KMS-11 (cell line): ENCODE data around the gene AGAP3.

Source experiments
- H2AFZ ChIP-seq: fragments of 200-600 bp; sonication (generic); 2 replicates; pipeline ENCODE4 v1.6.1; 2016; ENCODE audit warnings: antibody characterized with exemption, mixed run types, low read depth
- H3K27ac ChIP-seq: fragments of 200-600 bp; sonication (generic); 2 replicates; pipeline ENCODE4 v1.6.1; 2016; ENCODE audit warnings: mild to moderate bottlenecking, mixed run types
- H3K27me3 ChIP-seq: fragments of 200-600 bp; sonication (generic); 2 replicates; pipeline ENCODE4 v1.6.1; 2017; ENCODE audit warnings: mild to moderate bottlenecking, low read depth, mixed run types, moderate library complexity; ENCODE audit not compliant: insufficient read depth
- H3K36me3 ChIP-seq: fragments of 200-600 bp; sonication (generic); 2 replicates; pipeline ENCODE4 v1.6.1; 2017; ENCODE audit warnings: mild to moderate bottlenecking, mixed run types; ENCODE audit not compliant: insufficient read depth
- H3K4me1 ChIP-seq: fragments of 200-600 bp; sonication (generic); 2 replicates; pipeline ENCODE4 v1.6.1; 2016; ENCODE audit warnings: mild to moderate bottlenecking, low read depth, mixed run types; ENCODE audit not compliant: poor library complexity, severe bottlenecking
- H3K4me2 ChIP-seq: fragments of 200-600 bp; sonication (generic); 2 replicates; pipeline ENCODE4 v1.7.0; 2016; ENCODE audit warnings: mild to moderate bottlenecking, mixed run types
- H3K4me3 ChIP-seq: fragments of 200-600 bp; sonication (generic); IDR thresholded peaks from 2 replicates; pipeline ENCODE4 v1.6.1; 2017; ENCODE audit warnings: low read depth, low read length, mixed read lengths; ENCODE audit not compliant: insufficient read depth
- H3K79me2 ChIP-seq: fragments of 200-600 bp; sonication (generic); 2 replicates; pipeline ENCODE4 v1.6.1; 2016; ENCODE audit warnings: low read depth, mixed run types; ENCODE audit not compliant: insufficient read depth
- H3K9ac ChIP-seq: fragments of 200-600 bp; sonication (generic); 2 replicates; pipeline ENCODE4 v1.6.1; 2016; ENCODE audit warnings: mild to moderate bottlenecking, mixed run types
- H4K20me1 ChIP-seq: fragments of 200-600 bp; sonication (generic); 2 replicates; pipeline ENCODE4 v1.6.1; 2016; ENCODE audit warnings: mild to moderate bottlenecking, mixed run types; ENCODE audit not compliant: insufficient read depth
- TF ChIP-seq, protein P1 (sequence below): fragments of 200-600 bp; sonication (generic); conservative IDR thresholded peaks from 2 replicates; pipeline ENCODE4 v1.6.1; 2017; ENCODE audit warnings: low read depth, mild to moderate bottlenecking, antibody characterized with exemption, low read length, moderate library complexity, mixed read lengths

Gene AGAP3

DNA sequence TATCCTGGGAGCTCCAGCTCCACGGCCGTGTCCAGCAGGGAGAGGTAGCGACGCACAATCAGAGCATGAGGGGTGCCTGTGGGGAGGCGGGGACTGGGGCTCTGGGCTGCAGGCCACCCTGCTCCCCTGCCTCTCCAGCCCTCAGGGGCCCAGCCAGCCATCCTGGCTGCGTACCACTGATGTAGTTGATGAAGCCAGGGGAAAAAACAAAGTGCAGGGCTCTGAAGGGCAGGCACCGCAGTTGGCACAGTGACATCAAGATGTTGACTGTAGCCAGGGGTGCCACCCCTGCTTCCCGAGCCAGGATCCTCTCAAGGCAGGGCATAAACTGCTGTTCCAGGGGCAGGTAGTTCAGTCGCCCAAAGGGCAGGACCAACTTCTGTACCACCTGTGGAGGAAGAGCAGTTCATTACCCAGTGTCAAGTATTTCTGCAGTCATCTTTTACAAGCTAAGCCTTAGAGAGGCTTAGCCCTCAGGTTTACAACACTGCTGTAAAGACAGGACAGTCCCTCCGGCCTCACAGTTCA lies 8.5 kb upstream of the AGAP3 start:
- peaks cover 26% of the 10 kb centered on the region for H3K79me2 ChIP-seq
- TF ChIP-seq, protein P1, sequence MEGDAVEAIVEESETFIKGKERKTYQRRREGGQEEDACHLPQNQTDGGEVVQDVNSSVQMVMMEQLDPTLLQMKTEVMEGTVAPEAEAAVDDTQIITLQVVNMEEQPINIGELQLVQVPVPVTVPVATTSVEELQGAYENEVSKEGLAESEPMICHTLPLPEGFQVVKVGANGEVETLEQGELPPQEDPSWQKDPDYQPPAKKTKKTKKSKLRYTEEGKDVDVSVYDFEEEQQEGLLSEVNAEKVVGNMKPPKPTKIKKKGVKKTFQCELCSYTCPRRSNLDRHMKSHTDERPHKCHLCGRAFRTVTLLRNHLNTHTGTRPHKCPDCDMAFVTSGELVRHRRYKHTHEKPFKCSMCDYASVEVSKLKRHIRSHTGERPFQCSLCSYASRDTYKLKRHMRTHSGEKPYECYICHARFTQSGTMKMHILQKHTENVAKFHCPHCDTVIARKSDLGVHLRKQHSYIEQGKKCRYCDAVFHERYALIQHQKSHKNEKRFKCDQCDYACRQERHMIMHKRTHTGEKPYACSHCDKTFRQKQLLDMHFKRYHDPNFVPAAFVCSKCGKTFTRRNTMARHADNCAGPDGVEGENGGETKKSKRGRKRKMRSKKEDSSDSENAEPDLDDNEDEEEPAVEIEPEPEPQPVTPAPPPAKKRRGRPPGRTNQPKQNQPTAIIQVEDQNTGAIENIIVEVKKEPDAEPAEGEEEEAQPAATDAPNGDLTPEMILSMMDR: no peak
- H3K4me3 ChIP-seq: no peak overlapping the region
- no peaks in the 10 kb centered on the region for H3K27me3 ChIP-seq
- H3K9ac ChIP-seq: no peak overlapping the region
- no peak overlapping the region for H3K4me2 ChIP-seq
- H4K20me1 ChIP-seq: no peaks in the 10 kb centered on the region
- H3K4me1 ChIP-seq: peaks cover 26% of the 10 kb centered on the region
- H3K27ac ChIP-seq: peak overlapping the region; percentile 28; the same call in 1 of the 2 replicates
- no peak overlapping the region for H2AFZ ChIP-seq
- no peaks in the 10 kb centered on the region for H3K36me3 ChIP-seq

DNA sequence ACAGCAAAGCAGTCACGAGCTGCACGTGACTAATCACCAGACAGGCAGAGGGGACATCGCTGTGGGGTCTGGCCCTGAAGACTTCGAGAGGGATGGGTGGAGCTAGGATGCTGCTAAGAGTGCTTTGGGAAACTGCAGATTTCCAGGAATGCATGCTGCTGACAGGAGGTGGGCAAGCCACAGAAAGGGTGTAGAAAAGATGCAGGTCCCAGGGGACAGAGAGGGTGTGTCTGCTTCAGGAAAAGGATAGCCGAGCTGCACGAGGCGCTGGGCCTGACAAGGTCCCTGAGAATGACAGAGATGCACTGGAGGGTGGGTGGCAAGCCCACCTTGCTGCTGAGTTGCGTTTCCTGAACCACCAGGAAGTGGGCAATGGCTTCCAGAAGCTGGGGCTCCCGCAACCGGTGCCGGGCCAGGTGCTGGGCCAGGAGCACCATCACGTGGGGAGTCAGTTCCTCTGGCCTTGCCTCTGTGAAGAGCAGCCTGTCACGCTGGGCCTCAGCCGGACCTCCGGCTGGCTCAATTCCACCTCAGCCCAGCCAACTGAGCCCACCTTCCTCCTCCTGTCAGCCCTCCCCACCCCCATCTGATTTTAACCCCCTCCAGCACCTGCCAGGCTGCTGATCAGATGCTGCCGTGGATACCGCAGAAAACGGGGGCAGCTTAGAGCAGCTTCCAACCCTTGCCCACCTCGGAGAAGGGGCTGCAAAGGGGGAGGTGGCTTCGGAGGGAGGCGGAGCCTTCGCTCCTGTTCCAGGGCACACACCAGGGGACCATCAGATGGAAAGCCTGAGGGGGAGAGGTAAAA lies 7.8 kb upstream of the AGAP3 start:
- Histone ChIP-seq H3K4me2 (no peak overlapping the region; the same call in 1 of the 2 replicates), H3K9ac (no peak overlapping the region), H3K4me3 (no peak overlapping the region), H4K20me1 (no peaks in the 10 kb centered on the region), H3K79me2 (peaks cover 28% of the 10 kb centered on the region), H3K36me3 (no peaks in the 10 kb centered on the region), H3K4me1 (peaks cover 26% of the 10 kb centered on the region), H2AFZ (no peak overlapping the region), H3K27me3 (no peaks in the 10 kb centered on the region), H3K27ac (peak overlapping the region; percentile 28; the same call in 1 of the 2 replicates)
- TF ChIP-seq, protein P1: no peak

DNA sequence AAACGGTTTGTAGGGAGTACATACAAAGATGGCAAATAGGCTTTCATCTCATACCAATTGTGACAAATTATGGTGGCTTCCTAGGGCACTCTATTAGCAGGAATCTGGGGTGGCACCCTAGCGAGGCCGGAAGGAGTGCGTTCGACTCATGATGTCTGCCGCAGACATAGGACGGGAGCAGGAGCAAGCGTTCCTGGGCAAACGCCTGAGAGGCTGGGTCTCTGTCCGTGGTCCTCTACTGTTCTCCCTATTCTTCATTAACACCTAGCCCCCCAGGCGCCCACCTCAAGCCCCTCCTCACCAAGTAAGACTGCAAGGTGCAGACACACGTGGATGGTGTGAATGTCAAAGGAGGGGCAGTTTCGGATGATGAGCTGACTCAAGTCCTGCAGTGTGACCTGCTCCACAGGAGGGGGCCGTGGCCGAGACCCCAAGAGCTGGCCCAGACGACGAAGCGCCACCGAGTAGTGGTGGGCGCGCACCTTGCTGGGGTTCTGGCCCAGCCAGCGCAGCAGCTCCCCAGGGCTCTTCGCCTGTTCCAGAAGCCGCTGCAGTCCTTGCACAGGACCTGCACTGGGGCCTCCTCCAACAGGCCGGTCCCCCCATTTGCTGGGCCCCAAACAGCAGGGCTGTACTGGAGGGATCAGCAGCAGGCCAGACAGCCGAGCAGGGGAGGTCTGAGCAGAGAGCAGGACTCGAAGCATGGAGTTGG lies 6.9 kb upstream of the AGAP3 start:
- peaks cover 28% of the 10 kb centered on the region for H3K79me2 ChIP-seq

DNA sequence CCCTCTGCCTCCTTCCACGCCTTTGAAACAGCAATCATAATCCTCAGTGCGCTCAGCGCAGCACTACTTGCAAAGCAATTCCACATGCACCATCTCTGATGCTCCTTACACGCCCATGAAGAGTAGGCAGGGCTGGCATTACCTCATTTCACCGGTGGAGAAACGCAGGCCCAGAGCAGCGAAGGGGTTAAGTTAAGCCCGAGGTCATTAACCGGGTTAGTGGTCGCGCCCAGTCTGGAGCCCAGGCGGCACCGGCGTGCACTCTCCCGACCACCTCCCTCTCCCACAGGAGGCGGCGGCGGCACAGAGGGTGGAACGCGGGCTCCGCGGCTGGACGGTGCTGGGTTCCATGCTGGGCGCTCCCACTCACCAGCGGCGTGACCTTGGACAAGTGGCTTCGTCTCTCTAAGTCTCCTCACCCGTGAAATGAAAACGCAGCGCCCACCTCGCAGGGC lies 6.2 kb upstream of the AGAP3 start:
- Histone ChIP-seq H4K20me1 (no peaks in the 10 kb centered on the region), H3K4me2 (peak overlapping the region; percentile 59), H3K4me3 (peak overlapping the region; percentile 63), H3K9ac (peak overlapping the region; percentile 91), H3K27ac (peak overlapping the region; percentile 74), H3K79me2 (peaks cover 28% of the 10 kb centered on the region), H3K4me1 (peaks cover 35% of the 10 kb centered on the region), H3K36me3 (no peaks in the 10 kb centered on the region), H3K27me3 (no peaks in the 10 kb centered on the region), H2AFZ (peak overlapping the region; percentile 65)
- TF ChIP-seq, protein P1: no peak

More for the DNA sequence above, 6.9 kb upstream of the AGAP3 start:
- H3K36me3 ChIP-seq: no peaks in the 10 kb centered on the region
- H3K4me2 ChIP-seq: peak overlapping the region; percentile 59
- TF ChIP-seq, protein P1: no peak
- peak overlapping the region; percentile 74; the same call in 1 of the 2 replicates for H3K27ac ChIP-seq
- H3K27me3 ChIP-seq: no peaks in the 10 kb centered on the region
- H4K20me1 ChIP-seq: no peaks in the 10 kb centered on the region
- H3K9ac ChIP-seq: peak overlapping the region; percentile 91
- H2AFZ ChIP-seq: no peak overlapping the region
- H3K4me3 ChIP-seq: peak overlapping the region; percentile 63
- peaks cover 32% of the 10 kb centered on the region for H3K4me1 ChIP-seq
